LNCAP (cell line): ENCODE measurements around the gene AIG1.

ENCODE experiments used
- TF ChIP-seq, protein P1 (sequence below): fragments of 450-650 bp; IDR thresholded peaks from 2 replicates; pipeline ENCODE4 v1.5.1; 2017; ENCODE audit warnings: mild to moderate bottlenecking

Gene AIG1

DNA sequence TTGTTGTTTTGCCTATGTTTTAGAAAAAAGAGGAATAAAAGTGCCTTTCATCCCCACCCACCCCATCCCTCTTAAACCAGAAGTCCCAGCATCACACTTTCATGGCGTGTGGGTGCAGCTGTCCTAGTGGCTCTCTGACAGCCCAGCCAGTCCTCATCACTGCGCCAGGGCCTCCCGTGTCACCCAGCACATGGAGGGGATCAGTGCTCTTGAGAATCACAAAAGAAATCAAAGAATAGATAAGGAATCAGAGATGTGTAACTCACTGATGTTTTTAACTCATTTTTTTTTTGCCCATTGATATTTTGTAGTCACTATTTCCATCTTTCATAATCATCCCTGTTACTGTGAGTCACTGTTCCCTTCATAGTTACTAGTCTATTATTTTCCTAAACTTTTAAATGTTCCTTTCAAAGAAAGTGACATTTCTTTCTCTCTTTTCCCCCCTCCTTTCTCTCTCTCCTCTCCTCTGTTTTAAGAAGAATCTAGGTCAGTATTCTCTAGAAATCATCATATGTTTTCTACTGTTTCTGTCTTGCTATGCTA, 78.6 kb downstream of the AIG1 start:
- TF ChIP-seq, protein P1, sequence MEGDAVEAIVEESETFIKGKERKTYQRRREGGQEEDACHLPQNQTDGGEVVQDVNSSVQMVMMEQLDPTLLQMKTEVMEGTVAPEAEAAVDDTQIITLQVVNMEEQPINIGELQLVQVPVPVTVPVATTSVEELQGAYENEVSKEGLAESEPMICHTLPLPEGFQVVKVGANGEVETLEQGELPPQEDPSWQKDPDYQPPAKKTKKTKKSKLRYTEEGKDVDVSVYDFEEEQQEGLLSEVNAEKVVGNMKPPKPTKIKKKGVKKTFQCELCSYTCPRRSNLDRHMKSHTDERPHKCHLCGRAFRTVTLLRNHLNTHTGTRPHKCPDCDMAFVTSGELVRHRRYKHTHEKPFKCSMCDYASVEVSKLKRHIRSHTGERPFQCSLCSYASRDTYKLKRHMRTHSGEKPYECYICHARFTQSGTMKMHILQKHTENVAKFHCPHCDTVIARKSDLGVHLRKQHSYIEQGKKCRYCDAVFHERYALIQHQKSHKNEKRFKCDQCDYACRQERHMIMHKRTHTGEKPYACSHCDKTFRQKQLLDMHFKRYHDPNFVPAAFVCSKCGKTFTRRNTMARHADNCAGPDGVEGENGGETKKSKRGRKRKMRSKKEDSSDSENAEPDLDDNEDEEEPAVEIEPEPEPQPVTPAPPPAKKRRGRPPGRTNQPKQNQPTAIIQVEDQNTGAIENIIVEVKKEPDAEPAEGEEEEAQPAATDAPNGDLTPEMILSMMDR, result no peak

DNA sequence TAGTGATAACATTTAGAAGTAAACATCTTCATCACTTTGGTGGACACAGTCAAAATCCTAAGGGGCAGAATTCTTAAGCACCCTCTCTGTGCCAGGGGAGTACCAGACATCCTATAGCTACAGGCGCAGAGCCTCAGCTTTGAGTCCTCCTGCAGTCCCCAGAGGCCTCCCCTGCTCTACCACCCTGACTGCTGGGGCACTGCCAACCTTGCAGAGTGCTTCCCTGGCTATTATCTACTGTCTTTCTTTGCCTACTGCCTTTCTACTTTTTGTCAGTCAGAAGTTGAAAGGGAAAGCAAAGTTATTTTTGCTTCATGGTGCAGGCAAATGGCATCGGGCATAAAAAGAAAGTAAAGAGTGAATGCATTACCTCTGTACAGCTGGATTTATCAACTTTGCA, 80.1 kb downstream of the AIG1 start:
- TF ChIP-seq, protein P1, result no peak

GRCh38 chr6:143141442-143141841, 80.8 kb downstream of the AIG1 start:
- TF ChIP-seq, protein P1, result no peak

GRCh38 chr6:143146186-143146851, 85.6 kb downstream of the AIG1 start:
- TF ChIP-seq, protein P1, result no peak

DNA sequence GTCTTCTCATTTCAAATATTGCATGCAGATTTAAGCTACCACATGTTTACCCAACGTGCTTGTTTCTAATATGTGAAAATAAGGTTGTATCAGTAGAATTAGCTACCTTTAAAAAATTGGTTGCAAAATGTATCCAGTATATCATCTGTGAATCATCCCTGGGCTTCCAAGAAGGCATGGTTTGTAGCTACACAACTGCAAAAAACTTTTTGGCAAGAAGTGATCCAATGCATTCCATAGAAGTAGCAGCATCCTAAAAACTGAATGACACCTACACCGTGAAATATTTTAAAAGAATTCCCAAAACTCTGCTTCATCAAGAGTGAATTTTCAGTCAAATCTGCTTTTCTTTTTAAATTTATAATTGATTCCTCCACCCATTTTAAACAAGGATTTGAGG, 89.1 kb downstream of the AIG1 start:
- TF ChIP-seq, protein P1, result no peak

- TF ChIP-seq, protein P1, result no peak
Observed at GRCh38 chr6:143150281-143150680, 89.6 kb downstream of the AIG1 start.

GRCh38 chr6:143151381-143151780, 90.7 kb downstream of the AIG1 start:
- TF ChIP-seq, protein P1, result no peak
